Epithelial cell of alveolus of lung (primary cell): Measurements from ENCODE around the gene TAF11L12. TPM values are rescaled to one million over a fixed set of nuclear protein-coding genes. Genes with fewer than 3 reads are reported as not detected.

Source experiments
- total RNA-seq: library from RNA; depleted of rRNA; stranded (reverse); fragments of >200 nt; gene quantifications from 2 replicates; pipeline ENCODE4 v1.2.1, GENCODE V29; 2015

Gene TAF11L12
- total RNA-seq, result not detected in 2 replicates

DNA sequence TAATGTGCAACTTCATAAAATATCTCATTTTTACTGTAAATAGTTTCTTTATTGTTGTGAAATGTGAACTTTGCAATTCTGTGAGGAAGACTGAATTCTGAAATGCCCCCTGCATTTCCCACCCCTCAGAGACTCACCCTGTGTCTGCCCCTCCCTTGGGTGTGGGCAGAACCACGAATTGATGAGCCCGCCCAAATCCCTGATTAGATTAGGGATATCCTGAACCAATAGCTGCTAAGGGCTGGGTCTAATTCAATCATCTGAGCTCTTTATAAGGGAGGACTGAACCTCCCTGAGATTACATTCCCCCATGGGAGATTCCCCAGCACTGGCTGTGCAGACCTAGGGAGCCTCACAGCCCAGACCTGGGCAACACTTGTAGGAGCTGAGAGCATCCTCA, at the start of gene TAF11L12:
TSS of gene TAF11L12 (plus strand) at position 301 of the 400 bp plus-strand sequence.

GRCh38 chr5:17585658-17586057, 24.5 kb upstream of the TAF11L12 start, which contains the start of gene TAF11L7:
Gene TAF11L7, minus strand, starts transcription at chr5:17585758.

DNA sequence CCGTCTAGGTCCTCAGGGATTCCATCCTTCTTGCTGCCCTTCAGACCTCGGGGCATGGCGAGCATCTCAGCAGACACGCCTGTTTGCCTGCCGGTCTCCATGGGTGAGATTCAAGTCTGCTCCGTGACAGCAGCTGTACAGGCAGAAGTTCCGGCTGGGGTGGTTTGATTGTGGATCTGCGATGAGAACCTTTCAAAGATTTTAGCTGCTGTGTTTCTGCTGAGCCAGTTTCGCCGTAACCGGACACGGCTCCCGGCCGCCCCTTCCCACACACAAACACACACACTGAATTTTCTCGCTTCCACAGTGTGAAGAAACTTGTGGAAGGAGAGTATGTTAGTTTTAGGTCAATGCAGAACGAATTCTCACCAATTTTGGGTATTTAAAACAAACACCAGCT, 19.3 kb upstream of the TAF11L12 start, which contains the start of gene TAF11L8:
TSS of gene TAF11L8 (minus strand) at position 101 of the 400 bp plus-strand sequence.

DNA sequence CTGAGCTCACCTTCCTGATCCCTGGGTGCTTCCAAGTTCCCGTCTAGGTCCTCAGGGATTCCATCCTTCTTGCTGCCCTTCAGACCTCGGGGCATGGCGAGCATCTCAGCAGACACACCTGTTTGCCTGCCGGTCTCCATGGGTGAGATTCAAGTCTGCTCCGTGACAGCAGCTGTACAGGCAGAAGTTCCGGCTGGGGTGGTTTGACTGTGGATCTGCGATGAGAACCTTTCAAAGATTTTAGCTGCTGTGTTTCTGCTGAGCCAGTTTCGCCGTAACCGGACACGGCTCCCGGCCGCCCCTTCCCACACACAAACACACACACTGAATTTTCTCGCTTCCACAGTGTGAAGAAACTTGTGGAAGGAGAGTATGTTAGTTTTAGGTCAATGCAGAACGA, 15.9 kb upstream of the TAF11L12 start, which contains the start of gene TAF11L9:
TSS of gene TAF11L9 (minus strand) at position 140 of the 400 bp plus-strand sequence.

DNA sequence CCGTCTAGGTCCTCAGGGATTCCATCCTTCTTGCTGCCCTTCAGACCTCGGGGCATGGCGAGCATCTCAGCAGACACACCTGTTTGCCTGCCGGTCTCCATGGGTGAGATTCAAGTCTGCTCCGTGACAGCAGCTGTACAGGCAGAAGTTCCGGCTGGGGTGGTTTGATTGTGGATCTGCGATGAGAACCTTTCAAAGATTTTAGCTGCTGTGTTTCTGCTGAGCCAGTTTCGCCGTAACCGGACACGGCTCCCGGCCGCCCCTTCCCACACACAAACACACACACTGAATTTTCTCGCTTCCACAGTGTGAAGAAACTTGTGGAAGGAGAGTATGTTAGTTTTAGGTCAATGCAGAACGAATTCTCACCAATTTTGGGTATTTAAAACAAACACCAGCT, 12.5 kb upstream of the TAF11L12 start, which contains the start of gene TAF11L10:
TSS of gene TAF11L10 (minus strand) at position 101 of the 400 bp plus-strand sequence.

DNA sequence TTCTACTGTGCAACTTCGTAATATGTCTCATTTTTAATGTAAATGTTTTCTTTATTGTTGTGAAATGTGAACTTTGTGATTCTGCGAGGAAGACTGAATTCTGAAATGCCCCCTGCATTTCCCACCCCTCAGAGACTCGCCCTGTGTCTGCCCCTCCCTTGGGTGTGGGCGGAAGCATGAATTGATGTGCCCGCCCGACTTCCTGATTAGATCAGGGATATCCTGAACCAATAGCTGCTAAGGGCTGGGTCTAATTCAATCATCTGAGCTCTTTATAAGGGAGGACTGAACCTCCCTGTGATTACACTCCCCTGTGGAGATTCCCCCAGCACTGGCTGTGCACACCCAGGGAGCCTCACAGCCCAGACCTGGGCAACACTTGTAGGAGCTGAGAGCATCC, 6.3 kb upstream of the TAF11L12 start, which contains the start of gene TAF11L11:
TSS of gene TAF11L11 (plus strand) at position 304 of the 400 bp plus-strand sequence.

DNA sequence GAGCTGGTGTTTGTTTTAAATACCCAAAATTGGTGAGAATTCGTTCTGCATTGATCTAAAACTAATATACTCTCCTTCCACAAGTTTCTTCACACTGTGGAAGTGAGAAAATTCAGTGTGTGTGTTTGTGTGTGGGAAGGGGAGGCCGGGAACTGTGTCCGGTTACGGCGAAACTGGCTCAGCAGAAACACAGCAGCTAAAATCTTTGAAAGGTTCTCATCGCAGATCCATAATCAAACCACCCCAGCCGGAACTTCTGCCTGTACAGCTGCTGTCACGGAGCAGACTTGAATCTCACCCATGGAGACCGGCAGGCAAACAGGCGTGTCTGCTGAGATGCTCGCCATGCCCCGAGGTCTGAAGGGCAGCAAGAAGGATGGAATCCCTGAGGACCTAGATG, 21.6 kb downstream of the TAF11L12 start, which contains the start of gene TAF11L13:
TSS of gene TAF11L13 (plus strand) at position 301 of the 400 bp plus-strand sequence.

GRCh38 chr5:17634160-17634559, 24.0 kb downstream of the TAF11L12 start, which contains the start of gene TAF11L14:
Gene TAF11L14, plus strand, starts transcription at chr5:17634460.

Other genes starting within 250 kb of the TAF11L12 start
- not detected in 2 replicates for gene TAF11L2, start 112.2 kb upstream of the TAF11L12 start, total RNA-seq
- gene TAF11L3, start 92.0 kb upstream of the TAF11L12 start, total RNA-seq, result not detected in 2 replicates
- gene TAF11L4, start 88.6 kb upstream of the TAF11L12 start, total RNA-seq, result not detected in 2 replicates
- gene TAF11L5, start 85.2 kb upstream of the TAF11L12 start, total RNA-seq, result not detected in 2 replicates
- not detected in 2 replicates for gene TAF11L6, start 81.7 kb upstream of the TAF11L12 start, total RNA-seq
- gene TAF11L7, start 24.6 kb upstream of the TAF11L12 start, total RNA-seq, result not detected in 2 replicates
- gene TAF11L8, start 19.4 kb upstream of the TAF11L12 start, total RNA-seq, result not detected in 2 replicates
- not detected in 2 replicates for gene TAF11L9, start 16.0 kb upstream of the TAF11L12 start, total RNA-seq
- gene TAF11L10, start 12.6 kb upstream of the TAF11L12 start, total RNA-seq, result not detected in 2 replicates
- gene TAF11L11, start 6.2 kb upstream of the TAF11L12 start, total RNA-seq, result not detected in 2 replicates
- gene TAF11L13, start 21.7 kb downstream of the TAF11L12 start, total RNA-seq, result not detected in 2 replicates
- not detected in 2 replicates for gene TAF11L14, start 24.1 kb downstream of the TAF11L12 start, total RNA-seq